ENCODE results near the gene HELB. TPM values are rescaled to one million over a fixed set of nuclear protein-coding genes. Genes with fewer than 3 reads are reported as not detected.

Gene HELB
- total and polyA plus RNA-seq, 2 donors (not counting 3 experiments of a cell fraction or from before 2014, with no cell fraction given), result 0.75 to 4.0 TPM

DNA sequence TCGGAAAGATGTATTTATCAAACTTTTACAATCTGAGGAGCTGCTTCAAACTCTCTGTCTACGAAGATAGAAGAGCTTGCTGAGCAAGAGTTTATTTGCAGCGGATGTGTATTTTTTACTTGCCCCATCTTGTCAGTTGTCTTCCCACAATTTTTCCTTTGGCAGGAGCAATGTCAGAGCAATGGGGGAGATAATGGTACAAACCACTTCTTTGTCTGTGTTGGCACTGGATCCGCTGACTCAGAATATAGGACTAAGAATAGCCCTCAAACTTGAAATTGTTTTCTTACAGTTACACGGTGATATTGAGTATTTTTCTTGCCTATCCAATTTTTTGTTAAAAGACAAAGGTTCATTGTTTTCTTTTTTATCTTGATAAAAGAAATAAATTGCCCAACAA is 27.6 kb downstream of the HELB start:
- Histone ChIP-seq H3K4me3 (replicated peaks in 1 of 3; ENCODE audit: insufficient read depth in 1 of 3, low read depth in 1 of 3, low read length in 3 of 3) (no peak overlapping the region), H3K79me2 (ENCODE audit: control insufficient read depth, insufficient read depth, low read length) (no peaks in the 10 kb centered on the region), H3K4me2 (ENCODE audit: insufficient read depth, low read length) (no peak overlapping the region), H3K9me3 (replicated peaks; ENCODE audit: control insufficient read depth, insufficient read depth, low read length) (no peaks in the 10 kb centered on the region), H4K20me1 (replicated peaks; ENCODE audit: control insufficient read depth, extremely low read depth, insufficient read depth, low read length) (no peaks in the 10 kb centered on the region), H3K27ac (ENCODE audit: insufficient read depth, low read depth, low read length) (no peak overlapping the region), H2AFZ (ENCODE audit: low read depth, low read length) (no peak overlapping the region), H3K27me3 (ENCODE audit: control insufficient read depth in 2 of 2, insufficient read depth in 2 of 2, low read length in 2 of 2) (no peaks in the 10 kb centered on the region), H3K4me1 (ENCODE audit: control insufficient read depth, extremely low read depth, insufficient read depth, low read length) (no peaks in the 10 kb centered on the region), H3K36me3 (ENCODE audit: control insufficient read depth in 2 of 2, extremely low read depth in 1 of 2, insufficient read depth in 2 of 2, low read length in 2 of 2) (no peaks in the 10 kb centered on the region), H3K9me1 (replicated peaks; ENCODE audit: control insufficient read depth, extremely low read depth, insufficient read depth, low read length) (no peaks in the 10 kb centered on the region), H3K9ac (replicated peaks; ENCODE audit: extremely low read depth, insufficient read depth, low read length) (no peak overlapping the region)
- ChIA-PET CTCF (no interaction called here), POLR2A (no interaction called here)
- no peak for FAIRE-seq
- BruUV-seq (replicated peaks), result no TSS peak
- TF ChIP-seq FOS (IDR thresholded peaks at IDR 0.05; ENCODE audit: borderline replicate concordance, insufficient read depth, low read length) (no peak), MYC (IDR thresholded peaks at IDR 0.05; ENCODE audit: low read depth, low read length) (no peak), CTCF (IDR thresholded peaks at IDR 0.05; ENCODE audit: extremely low read depth in 1 of 2, insufficient read depth in 1 of 2, low read depth in 1 of 2, low read length in 2 of 2) (no peak), POLR2AphosphoS5 (IDR thresholded peaks at IDR 0.05; ENCODE audit: insufficient read depth, low read depth, low read length) (no peak), GATA2 (IDR thresholded peaks at IDR 0.05; ENCODE audit: insufficient read depth, insufficient read length, low read depth, low read length) (no peak), POLR2A (IDR thresholded peaks at IDR 0.05; ENCODE audit: low read depth, low read length) (no peak), EZH2 (IDR thresholded peaks at IDR 0.05; ENCODE audit: borderline replicate concordance, low read depth, low read length, severe bottlenecking) (no peak), MAX (IDR thresholded peaks at IDR 0.05; ENCODE audit: insufficient read depth, insufficient read length) (no peak), JUN (IDR thresholded peaks at IDR 0.05; ENCODE audit: borderline replicate concordance, insufficient read depth, insufficient read length, low read depth) (no peak)
- DNase-seq (ENCODE audit: low read depth, low spot score), result no peak
- intact Hi-C loops (cut with micrococcal nuclease), result no loop called here
- dilution Hi-C loops (cut with MboI; ENCODE audit: extremely low pct_ligation_motif_present, low sequenced_read_pairs), result no loop called here
